Sciatic nerve (tissue), 2 donors: Measurements from ENCODE around the gene TDRD10. TPM values are rescaled to one million over a fixed set of nuclear protein-coding genes. Genes with fewer than 3 reads are reported as not detected.
A peak's percentile ranks its signal among the peaks of the same experiment; 100 is the strongest.

Experiments used
- ATAC-seq: fragments of 200-7000 bp; cut with Tn5 transposase; one replicate; pipeline ENCODE4 v1.9.1; 2020; ENCODE audit warnings: mild to moderate bottlenecking, moderate library complexity
- DNase-seq: peaks from one replicate; pipeline ENCODE4 v3.0.0-alpha.2; 2020; ENCODE audit warnings: low spot score
- intact Hi-C: fragments of 100-400 bp; cut with DNase I; formaldehyde crosslinking; loops from one replicate; pipeline ENCODE4 v1.14.2; 2022
- total RNA-seq: library from RNA; stranded (reverse); fragmentation: NEBNext Ultra II Directional; extraction: Animal tissue kit (Norgen Biotek cat#: 25700); gene quantifications from one replicate; pipeline ENCODE4 v1.2.1, GENCODE V29; 2021
- donor health status: DM: no; HTN: no; CAD: no.
- donor health status: DM: no; HTN: no; CAD: no.

Gene TDRD10, protein sequence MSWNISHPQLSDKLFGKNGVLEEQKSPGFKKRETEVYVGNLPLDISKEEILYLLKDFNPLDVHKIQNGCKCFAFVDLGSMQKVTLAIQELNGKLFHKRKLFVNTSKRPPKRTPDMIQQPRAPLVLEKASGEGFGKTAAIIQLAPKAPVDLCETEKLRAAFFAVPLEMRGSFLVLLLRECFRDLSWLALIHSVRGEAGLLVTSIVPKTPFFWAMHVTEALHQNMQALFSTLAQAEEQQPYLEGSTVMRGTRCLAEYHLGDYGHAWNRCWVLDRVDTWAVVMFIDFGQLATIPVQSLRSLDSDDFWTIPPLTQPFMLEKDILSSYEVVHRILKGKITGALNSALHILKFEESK
- 11.7 TPM for total RNA-seq

DNA sequence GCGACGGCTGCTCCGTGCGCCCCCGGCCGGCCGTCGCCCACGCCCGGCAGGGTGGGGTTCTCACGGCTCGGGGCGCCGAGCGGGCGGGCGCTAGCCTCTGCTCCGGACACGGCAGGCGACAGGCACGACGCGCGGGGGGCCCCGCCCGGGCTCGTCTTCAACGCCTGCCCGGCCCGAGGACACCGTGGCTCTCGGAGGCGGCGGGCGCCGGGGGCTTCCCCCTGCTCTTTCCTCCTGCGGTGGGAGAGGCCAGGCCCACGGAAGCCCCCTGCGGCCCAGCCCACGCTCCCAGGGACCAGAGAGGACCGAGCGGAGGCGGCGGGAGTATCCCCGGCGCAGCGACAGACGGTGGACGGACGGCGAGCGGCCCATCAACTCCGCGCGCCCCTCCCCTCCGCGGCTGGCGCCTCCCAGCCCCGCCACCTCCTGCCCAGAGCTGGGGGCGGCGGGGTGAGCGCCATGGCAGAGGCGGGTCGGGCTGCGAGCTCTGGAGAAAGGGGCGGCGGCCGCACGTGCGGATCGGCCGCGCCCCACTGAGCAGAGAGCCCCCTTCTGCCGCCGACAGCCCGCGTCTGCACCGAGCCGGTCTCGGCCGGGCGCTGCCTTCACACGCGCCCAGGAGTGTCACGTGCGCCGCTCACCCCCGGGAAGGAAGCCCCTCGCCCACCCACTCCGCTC is at the start of gene TDRD10, which contains the start of gene SHE:
Gene TDRD10 (plus strand): TSS at position 154 of the 678 bp plus-strand sequence. CDS start 4,685 bp downstream, outside the sequence.
Gene SHE (minus strand): TSS at position 347 of the 678 bp plus-strand sequence. CDS start 386 bp downstream, outside the sequence.
- intact Hi-C loops, result no loop called here
- peak; percentile 61 for DNase-seq
- ATAC-seq, result peak; percentile 57

DNA sequence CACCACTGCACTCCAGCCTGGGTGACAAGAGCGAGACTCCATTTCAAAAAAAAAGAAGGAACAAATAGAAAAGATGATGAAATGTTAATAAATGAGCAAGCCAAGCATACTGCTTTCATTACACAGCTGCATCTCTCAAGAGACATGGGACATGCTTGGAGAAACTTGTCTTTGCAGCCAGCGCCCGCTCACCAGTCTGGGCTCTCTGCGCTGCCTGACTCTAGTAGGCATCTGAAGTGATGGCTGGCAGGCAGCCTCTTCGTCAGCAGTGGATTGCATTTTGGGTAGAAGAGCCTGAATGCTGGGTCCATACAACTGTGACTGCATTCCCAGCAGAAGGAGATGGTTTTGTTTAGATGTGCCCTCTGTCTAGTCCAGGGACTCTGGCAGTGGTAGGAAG is 48.9 kb upstream of the TDRD10 start:
- DNase-seq (no peak), ATAC-seq (peak; percentile 55)
- intact Hi-C loops, result no loop called here

DNA sequence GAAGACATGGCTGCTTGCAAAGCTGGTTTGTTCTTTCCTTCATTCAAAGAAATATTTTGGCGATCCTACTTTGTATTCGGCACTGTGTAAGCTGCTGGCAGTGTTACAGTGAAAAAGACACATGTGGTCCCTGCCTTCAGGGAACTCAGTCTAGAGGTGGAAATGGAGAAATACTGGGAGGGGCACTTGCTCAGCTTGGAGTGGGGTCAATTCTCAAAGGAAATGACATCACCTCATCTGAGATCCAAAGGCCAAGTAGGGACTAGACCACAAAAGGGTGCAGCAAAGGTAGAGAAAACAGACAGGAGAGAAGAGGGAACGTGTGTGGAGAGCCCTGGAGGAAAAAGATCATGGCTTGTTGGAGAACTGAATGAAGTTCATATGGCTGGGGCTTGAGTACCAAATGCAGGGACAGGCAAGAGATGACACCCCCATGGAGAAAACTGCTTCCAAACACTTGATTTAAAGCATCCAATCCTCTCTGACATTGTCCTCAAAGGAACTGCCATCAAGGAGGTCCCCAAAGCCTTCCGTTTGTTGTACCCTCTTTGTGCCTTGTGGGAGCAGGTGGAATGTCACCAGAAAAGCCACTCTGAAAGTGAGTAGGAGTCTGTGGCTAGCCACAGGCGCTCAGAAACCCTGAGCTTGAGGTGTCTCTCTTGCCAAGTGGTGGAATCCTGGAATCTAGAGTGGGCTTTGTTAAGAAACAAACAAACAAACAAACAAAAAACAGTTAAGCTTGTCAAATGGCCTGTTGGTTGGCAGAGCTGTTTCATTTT is 48.3 kb upstream of the TDRD10 start:
- DNase-seq (no peak), ATAC-seq (peak; percentile 91)
- intact Hi-C loops, result no loop called here

DNA sequence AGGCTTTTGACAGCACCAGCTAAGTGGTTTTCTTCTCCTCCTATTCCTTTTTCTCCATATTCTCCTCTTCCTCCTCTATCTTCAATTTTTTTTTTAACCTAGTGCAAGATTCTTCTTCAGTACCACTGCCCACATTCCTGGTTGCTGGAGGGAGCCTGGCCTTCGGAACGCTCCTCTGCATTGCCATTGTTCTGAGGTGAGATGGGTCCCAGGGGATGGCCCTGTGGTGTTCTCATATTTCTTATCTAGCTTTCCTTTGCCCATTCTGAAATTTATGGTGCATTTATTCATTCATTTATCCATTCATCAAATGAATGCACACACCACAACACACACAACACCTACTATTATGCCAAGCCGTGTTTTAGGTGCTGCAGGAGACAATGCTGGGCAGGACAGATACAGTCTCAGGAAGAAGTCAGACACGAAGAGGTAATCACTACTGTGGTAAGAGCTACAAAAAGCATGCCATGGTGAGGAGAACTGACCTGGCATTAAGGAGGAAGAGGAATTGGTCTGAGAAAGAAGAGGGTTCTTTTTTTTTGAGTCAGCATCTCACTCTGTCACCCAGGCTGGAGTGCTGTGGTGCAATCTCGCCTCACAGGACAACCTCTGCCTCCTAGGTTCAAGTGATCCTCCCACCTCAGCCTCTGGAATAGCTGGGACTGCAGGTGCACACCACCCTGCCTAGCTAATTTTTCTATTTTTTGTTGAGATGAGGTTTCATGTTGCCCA is 47.5 kb upstream of the TDRD10 start:
- intact Hi-C loops, result no loop called here
- ATAC-seq, result no peak
- DNase-seq, result no peak

DNA sequence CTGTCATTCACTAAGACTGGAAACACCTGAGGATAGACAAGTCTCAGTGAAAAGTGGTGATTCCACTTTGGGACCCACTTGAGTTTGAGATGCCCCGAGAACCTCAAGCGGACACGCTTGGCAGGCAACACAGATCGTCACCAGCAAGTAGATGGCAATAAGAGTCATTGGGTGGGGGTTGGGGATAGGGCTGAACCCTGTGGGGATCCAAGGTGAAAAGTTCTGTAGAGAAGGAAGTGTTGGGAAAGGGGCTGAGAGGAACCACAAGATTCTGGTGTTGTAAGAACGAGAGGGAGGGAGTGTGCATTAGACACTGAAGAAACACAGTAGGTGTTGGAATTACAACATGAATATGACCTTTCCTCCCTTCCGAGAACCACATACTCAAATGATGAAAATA is 45.4 kb upstream of the TDRD10 start:
- DNase-seq (no peak), ATAC-seq (no peak)
- intact Hi-C loops, result no loop called here

DNA sequence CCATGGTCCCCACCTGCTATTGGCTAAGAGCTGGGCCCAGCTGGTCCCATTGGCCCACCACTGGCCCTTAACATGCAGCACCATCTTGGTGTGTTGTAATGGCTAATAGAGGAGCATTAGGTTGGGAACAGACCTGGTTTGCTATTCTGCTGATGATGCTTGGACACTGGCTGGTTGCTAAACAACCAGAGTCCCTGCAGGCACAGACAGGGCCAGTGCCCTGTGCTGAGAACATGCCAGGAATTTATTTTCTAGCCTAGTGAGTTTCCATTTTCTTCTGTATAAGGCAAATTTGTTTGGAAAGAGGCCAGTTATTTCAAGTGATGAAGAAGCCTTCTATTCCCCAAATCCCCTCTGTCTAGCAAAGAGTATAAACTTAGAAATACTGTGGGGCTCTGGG is 42.9 kb upstream of the TDRD10 start:
- intact Hi-C loops, result no loop called here
- DNase-seq, result no peak
- ATAC-seq, result no peak

DNA sequence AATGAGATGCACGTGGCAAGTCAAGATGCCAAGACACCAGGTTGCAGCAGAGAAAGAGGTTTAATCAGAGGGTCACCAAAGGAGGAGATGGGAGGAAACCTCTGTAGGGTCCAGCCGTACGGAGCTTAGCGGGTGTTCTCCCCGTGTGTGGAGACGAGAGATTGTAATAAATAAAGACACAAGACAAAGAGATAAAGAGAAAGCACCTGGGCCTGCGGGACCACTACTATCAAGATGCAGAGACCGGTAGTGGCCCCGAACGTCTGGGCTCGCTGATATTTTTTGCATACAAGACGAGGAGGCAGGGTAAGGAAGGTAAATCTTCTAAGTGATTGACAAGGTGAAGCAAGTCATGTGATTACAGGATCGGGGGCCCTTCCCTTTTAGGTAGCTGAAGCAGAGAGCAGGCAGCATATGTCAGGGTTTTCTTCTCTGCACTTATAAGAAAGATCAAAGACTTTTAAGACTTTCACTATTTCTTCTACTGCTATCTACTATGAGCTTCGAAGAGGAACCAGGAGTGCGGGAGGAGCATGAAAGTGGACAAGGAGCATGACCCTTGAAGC is 41.2 kb upstream of the TDRD10 start:
- intact Hi-C loops, result no loop called here
- no peak for DNase-seq
- ATAC-seq, result no peak

DNA sequence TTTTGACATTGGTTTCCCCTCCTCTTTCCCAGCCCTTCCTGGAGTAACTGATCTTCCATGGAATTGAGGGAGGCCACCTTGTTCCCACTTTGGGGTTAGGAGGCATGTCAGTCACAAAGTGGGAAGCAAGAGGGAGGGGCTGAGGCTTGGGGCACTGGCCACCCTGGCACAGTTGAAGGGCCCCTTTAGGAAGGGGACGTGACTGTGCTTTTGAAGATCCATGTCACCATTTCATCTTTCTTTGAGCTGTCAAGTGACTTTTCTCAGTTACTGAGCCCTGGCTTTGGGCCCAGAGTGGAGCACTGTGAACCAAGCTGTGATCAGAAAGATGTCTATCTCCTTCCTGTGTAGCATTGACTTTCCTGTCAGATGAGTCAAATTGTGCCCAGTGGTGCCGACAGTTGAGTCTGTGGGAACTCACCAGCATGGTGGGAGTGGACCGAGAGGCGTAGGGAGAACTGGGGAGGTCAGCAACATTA is 38.5 kb upstream of the TDRD10 start:
- intact Hi-C loops, result no loop called here
- ATAC-seq (peak; percentile 48), DNase-seq (no peak)

DNA sequence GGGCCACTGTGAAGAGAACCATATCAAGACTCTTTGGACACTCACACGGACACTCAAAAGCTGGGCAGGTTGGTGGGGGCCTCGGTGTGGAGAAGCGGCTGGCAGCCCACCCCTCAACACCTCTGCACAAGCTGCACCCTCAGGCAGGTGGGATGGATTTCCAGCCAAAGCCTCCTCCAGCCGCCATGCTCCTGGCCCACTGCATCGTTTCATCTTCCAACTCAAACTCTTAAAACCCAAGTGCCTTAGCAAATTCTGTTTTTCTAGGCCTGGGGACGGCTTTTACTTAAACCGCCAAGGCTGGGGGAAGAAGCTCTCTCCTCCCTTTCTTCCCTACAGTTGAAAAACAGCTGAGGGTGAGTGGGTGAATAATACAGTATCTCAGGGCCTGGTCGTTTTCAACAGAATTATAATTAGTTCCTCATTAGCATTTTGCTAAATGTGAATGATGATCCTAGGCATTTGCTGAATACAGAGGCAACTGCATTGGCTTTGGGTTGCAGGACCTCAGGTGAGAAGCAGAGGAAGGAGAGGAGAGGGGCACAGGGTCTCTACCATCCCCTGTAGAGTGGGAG is 36.3 kb upstream of the TDRD10 start:
- intact Hi-C loops, result no loop called here
- ATAC-seq, result no peak
- DNase-seq, result no peak

DNA sequence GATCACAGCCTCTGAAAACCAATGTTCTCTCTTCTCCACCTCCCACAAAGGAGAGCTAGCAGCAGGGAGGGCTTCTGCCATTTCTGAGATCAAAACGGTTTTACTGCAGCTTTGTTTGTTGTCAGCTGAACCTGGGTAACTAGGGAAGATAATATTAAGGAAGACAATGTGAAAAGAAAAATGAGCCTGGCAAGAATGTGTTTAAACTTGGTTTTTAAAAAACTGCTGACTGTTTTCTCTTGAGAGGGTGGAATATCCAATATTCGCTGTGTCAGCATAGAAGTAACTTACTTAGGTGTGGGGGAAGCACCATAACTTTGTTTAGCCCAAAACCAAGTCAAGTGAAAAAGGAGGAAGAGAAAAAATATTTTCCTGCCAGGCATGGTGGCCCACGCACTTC is 35.8 kb upstream of the TDRD10 start:
- ATAC-seq (no peak), DNase-seq (no peak)
- intact Hi-C loops, result no loop called here

DNA sequence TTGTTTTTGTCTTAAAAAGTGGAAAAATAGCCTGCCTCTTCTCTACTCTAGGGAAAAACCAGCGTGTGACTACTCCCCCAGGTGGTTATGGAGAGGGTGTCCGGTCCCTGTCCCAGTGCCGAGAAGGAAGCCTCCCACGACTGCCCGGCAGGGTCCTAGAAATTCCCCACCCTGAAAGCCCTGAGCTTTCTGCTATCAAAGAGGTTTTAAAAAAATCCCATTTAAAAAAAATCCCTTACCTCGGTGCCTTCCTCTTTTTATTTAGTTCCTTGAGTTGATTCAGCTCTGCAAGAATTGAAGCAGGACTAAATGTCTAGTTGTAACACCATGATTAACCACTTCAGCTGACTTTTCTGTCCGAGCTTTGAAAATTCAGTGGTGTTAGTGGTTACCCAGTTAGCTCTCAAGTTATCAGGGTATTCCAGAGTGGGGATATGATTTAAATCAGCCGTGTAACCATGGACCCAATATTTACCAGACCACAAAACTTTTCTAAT is 35.0 kb upstream of the TDRD10 start:
- intact Hi-C loops, result no loop called here
- no peak for ATAC-seq
- DNase-seq, result no peak

DNA sequence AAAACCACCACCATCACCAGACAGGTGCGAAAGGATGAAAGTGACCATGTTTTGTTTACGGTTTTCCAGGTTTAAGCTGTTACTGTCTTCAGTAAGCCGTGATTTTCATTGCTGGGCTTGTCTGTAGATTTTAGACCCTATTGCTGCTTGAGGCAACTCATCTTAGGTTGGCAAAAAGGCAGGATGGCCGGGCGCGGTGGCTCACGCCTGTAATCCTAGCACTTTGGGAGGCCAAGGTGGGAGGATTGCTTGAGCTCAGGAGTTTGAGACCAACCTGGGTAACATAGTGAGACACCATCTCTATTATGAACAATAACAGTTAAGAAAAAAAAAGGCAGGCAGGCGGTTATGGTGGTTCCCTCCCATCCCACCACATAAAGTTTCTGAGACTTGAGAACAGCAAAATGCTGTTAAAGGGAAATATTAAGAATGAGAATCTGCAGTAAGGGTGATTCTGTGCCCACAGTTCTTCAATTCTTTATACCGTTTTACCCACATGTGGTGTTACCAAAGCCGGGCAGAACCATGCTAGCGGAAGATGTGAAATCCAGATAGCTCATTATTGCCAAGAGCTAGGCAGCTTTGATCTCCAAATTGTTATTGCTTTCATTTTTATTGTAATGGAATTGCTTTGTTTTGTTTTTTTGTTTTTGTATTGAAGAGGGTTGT is 34.5 kb upstream of the TDRD10 start:
- ATAC-seq (no peak), DNase-seq (no peak)
- intact Hi-C loops, result no loop called here

DNA sequence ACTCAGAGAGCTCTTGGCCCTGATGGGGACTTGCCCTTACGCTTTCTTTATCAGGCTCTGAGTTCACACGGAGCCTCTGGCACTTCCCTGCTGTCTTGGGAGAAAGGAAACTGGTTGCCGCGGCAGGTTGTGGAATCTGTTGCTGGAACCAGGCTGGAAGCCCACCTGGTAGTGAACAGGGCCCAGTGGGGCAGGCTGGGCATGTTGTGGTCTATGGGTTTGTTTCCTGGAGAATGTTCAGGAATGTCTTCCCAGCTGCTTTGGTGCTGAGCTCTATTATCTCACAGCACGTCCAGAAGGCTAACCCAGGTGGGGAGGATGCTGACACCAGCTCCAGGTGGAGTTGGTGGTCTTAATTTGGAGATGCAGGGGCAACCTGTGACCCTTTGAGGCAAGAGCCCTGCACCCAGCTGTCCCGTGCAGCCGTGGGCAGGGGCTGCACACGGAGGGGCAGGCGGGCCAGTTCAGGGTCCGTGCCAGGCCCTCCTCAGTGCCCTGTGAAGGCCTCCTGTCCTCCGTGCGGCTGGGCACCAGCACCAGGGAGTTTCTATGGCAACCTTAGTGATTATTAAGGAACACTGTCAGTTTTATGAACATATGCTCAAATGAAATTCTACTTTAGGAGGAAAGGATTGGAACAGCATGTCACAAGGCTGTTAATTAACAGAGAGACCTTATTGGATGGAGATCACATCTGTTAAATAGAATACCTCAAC is 33.3 kb upstream of the TDRD10 start:
- no peak for ATAC-seq
- intact Hi-C loops, result no loop called here
- DNase-seq, result no peak

DNA sequence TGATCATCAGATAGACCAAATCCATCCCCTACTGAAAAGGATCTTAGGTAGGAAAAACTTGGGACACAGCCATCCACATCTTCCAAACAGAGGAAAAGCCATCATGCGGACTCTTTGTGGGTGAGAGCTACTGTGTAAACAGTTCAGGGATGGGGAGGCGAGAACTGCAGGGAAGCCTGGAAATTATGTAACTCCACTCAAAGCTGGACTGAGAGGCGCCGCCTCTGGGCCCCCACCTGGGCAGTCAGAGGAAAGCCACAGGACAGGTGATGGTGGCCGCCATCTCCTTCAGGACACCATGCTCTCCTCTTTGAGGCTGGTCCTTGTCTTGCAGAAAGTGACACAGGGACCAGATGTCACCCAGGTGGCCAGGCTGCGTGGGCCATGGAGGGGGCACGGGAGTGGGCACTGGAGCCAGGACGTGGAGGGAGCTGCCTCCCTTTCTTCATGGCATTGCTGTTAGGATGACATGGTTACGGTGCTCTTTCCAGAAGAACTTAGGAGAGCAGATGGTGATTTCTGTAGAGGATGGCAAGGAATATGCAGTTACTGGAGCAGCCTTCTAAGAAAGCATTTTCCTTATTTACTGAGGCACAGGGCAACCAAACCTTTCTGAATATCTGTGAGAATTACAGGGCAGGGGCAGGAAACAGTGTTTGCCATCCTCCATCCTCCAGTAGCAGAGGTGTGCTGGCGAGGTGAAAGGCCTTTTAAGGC is 32.0 kb upstream of the TDRD10 start:
- no peak for ATAC-seq
- intact Hi-C loops, result no loop called here

DNA sequence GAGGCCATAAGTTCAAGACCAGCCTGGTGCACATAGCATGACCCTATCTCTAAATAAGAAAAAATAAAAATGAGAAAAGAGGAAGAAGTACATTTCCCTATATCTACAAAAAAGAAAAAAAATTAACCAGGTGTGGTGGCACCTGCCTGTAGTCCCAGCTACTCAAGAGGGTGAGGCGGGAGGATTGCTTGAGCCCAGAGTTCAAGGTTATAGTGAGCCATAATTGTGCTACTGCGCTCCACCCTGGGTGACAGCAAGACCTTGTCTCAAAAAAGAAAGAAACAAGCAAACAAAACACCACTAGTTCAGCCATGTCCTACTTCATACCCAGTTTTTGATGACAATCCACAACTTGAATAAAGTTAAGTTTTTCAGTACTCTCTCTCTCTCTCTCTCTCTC is 30.7 kb upstream of the TDRD10 start:
- ATAC-seq (no peak), DNase-seq (peak; percentile 18)
- intact Hi-C loops, result no loop called here

More for the DNA sequence above, 32.0 kb upstream of the TDRD10 start:
- DNase-seq, result no peak

DNA sequence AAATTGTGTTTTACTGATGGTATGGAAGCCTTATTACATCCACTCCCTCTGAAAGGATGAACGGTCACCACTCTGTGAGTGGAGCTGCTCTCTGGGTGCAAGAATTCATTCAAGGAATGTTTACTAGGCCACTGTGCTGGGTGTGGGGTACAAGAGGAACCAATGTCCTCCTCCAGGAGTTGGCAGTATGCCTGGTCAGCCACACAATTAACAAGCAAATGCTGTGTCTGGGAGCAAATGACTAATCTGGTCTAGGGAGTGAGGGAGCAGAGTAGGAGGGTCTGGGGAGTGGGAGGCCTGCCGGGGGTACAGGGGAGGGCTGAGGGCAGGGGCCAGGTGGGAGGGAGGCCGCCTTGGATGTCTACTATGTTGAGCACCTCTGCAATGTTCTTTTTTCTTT is 27.2 kb upstream of the TDRD10 start:
- DNase-seq (peak; percentile 85), ATAC-seq (peak; percentile 72)
- intact Hi-C loops, result no loop called here
